Stimulated activated memory B cell treated with anti-CD40 and anti-IgM and Interleukin-4, amounts not matched to agents 10 μg/mL and 1 μg/mL and 100 μg/mL, for 72 hours (primary cell): ENCODE measurements around the gene DNAL1.
A peak's percentile ranks its signal among the peaks of the same experiment; 100 is the strongest.
"Not testable (repeated sequence)": the region's sequence is repeated elsewhere in the genome, so short reads cannot be mapped to it uniquely, and the experiment has no call there.

Experiments
- ATAC-seq: fragments of 150-1000 bp; cut with Tn5 transposase; 2 replicates; pipeline ENCODE4 v1.10.0; 2021
- H3K27ac Mint-ChIP-seq: one replicate; pipeline ENCODE4 v1.8.0; 2022; ENCODE audit warnings: mild to moderate bottlenecking, mixed read lengths
- H3K27me3 Mint-ChIP-seq: one replicate; pipeline ENCODE4 v1.8.0; 2022; ENCODE audit warnings: mixed read lengths
- H3K36me3 Mint-ChIP-seq: one replicate; pipeline ENCODE4 v1.8.0; 2022; ENCODE audit warnings: mixed read lengths
- H3K4me1 Mint-ChIP-seq: one replicate; pipeline ENCODE4 v1.8.0; 2022; ENCODE audit warnings: mixed read lengths
- H3K4me3 Mint-ChIP-seq: one replicate; pipeline ENCODE4 v1.8.0; 2022; ENCODE audit warnings: mild to moderate bottlenecking, moderate library complexity, mixed read lengths
- H3K9me3 Mint-ChIP-seq: one replicate; pipeline ENCODE4 v1.8.0; 2022; ENCODE audit warnings: mixed read lengths

The DNAL1 gene

GRCh38 chr14:73630009-73630780 is 14.6 kb upstream of the DNAL1 start:
- H3K4me3 Mint-ChIP-seq: no peak overlapping the region
- no peaks in the 10 kb centered on the region for H3K9me3 Mint-ChIP-seq
- H3K27ac Mint-ChIP-seq: no peak overlapping the region
- peaks cover 16% of the 10 kb centered on the region for H3K4me1 Mint-ChIP-seq
- H3K27me3 Mint-ChIP-seq: no peaks in the 10 kb centered on the region
- H3K36me3 Mint-ChIP-seq: no peaks in the 10 kb centered on the region
- no peak for ATAC-seq

DNA sequence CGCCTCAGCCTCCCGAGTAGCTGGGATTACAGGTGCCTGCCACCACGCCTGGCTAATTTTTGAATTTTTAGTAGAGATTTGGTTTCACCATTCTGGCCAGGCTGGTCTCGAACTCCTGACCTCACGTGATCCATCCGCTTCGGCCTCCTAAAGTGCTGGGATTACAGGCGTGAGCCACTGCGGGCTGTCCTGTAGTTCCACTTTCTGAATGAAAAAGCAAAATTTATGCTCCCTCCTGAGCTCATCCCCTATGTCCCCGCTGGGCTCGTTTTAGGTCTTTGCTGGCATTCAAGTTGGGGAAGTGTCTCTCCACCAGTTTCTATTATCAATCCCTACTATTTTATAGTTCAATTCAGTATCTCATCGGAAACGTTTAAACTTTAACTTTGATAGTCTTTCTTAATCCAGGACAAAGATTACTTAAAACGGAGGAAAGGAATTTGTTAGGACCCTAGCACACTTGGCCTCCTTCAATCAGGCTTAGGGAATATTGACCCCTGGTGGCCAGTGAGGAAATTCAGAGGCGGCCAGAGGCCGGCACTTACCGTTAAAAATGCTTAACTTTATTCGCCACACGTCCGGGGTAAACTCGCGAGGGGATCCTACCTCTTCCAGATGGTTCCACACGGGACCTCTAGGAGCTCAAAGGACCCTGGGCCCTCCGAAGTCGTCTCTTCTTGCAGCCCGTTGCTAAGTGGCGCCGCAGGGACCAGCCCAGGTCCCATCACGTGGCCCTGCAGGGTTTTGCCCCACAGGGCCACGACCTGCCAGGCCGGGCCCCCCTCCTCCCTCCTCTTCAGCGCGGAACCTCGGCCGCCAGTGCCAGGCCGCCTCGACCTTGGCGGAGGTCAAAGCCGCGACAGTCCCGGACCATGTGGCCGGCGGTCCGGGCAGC is 11.4 kb upstream of the DNAL1 start:
- Mint-ChIP-seq H3K36me3 (no peaks in the 10 kb centered on the region), H3K4me3 (peak overlapping the region; percentile 80), H3K4me1 (peaks cover 16% of the 10 kb centered on the region), H3K9me3 (no peaks in the 10 kb centered on the region), H3K27me3 (no peaks in the 10 kb centered on the region), H3K27ac (peak overlapping the region; percentile 86)
- ATAC-seq: peak; percentile 90

DNA sequence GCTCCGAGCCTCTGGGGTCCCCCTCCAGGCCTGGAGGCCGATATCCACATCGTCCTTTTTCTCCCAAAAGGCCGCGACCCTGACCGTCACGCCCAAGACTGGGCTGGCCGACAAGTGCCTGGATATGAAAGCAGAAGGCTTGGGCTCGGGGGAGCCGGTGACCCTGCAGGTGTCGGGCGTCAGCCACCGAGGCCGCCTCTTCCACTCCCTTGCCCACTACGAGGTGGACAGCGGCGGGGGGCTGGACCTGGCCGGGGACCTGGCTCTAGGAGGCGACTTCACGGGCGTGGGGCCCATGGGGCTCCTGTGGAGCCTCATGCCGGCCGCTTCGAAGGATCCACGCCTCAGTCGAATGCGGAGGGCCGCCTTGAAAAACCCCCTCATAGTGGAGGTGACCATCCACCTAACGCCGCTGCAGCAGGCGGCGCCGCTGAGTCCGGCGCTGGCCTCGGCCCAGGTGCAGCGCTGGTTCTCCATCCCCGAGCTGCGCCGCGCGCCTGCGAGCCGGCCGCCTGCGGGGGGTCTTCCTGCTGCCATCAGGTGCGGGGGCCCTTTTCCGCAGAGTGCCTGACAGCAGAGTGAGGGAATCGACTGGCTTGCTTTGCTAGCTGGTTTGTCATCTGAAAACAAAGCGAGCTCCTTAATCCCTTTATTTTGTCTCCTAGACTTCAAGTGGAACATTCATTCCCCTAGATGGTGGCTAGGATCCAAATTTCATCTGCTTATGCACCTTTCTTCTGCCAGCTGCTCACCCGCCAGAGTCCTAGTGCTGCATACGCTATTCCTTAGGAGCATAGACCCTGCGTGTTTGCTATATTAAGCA is 10.6 kb upstream of the DNAL1 start:
- Mint-ChIP-seq H3K9me3 (no peaks in the 10 kb centered on the region), H3K36me3 (no peaks in the 10 kb centered on the region), H3K27ac (peak overlapping the region; percentile 86), H3K27me3 (no peaks in the 10 kb centered on the region), H3K4me1 (peaks cover 16% of the 10 kb centered on the region), H3K4me3 (peak overlapping the region; percentile 80)
- ATAC-seq: peak; percentile 52

DNA sequence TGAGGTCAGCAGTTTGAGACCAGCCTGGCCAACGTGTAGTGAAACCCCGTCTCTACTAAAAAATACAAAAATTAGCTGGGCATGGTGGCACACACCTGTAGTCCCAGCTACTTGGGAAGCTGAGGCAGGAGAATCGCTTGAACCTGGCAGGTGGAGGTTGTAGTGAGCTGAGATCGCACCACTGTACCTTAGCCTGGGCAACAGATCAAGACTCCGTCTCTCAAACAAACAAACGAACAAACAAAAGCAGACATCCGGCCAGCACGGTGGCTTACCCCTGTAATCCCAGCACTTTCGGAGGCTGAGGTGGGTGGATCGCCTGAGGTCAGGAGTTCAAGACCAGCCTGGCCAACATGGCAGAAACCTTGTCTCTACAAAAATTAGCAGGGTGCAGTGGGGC is 8.4 kb upstream of the DNAL1 start:
- not testable (repeated sequence) for H3K9me3 Mint-ChIP-seq, ATAC-seq, H3K27me3 Mint-ChIP-seq, H3K4me3 Mint-ChIP-seq, H3K27ac Mint-ChIP-seq, H3K36me3 Mint-ChIP-seq
- H3K4me1 Mint-ChIP-seq: peaks cover 16% of the 10 kb centered on the region

GRCh38 chr14:73637830-73638229 is 7.0 kb upstream of the DNAL1 start:
- Mint-ChIP-seq H3K4me1 (peaks cover 16% of the 10 kb centered on the region), H3K27me3 (no peaks in the 10 kb centered on the region), H3K4me3 (no peak overlapping the region), H3K36me3 (no peaks in the 10 kb centered on the region), H3K27ac (no peak overlapping the region), H3K9me3 (no peaks in the 10 kb centered on the region)
- no peak for ATAC-seq

DNA sequence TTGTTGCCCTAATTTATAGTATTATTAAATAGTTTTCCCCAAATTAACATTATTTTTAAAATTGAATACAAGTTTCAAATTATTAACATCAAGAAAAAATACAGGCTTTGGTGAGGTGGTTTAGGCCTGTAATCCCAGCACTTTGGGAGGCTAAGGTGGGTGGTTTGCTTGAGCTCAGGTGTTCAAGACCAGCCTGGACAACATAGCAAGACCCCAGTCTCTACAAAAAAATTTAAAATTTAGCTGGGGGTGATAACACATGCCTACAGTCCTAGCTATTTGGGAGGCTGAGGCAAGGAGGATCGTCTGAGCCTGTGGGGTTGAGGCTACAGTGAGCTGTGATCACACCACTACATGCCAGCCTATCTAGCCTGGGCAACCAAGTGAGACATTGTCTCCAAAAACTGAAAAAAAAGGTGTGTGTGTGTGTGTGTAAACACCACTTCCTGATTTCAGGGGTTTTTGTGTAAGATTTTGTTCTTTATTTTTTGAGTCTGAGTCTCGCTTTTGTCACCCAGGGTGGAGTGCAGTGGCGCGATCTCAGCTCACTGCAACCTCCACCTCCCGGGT is 3.9 kb upstream of the DNAL1 start:
- peaks cover 16% of the 10 kb centered on the region for H3K4me1 Mint-ChIP-seq
- H3K27me3 Mint-ChIP-seq: no peaks in the 10 kb centered on the region
- ATAC-seq: no peak
- no peak overlapping the region for H3K4me3 Mint-ChIP-seq
- no peak overlapping the region for H3K27ac Mint-ChIP-seq
- H3K36me3 Mint-ChIP-seq: no peaks in the 10 kb centered on the region
- no peaks in the 10 kb centered on the region for H3K9me3 Mint-ChIP-seq

GRCh38 chr14:73645248-73645610 is 443 bp downstream of the DNAL1 start:
- H3K9me3 Mint-ChIP-seq: no peaks in the 10 kb centered on the region
- H3K4me3 Mint-ChIP-seq: peak overlapping the region; percentile 94
- no peak for ATAC-seq
- H3K27ac Mint-ChIP-seq: peak overlapping the region; percentile 82
- no peaks in the 10 kb centered on the region for H3K36me3 Mint-ChIP-seq
- no peaks in the 10 kb centered on the region for H3K27me3 Mint-ChIP-seq
- H3K4me1 Mint-ChIP-seq: peaks cover 16% of the 10 kb centered on the region

DNA sequence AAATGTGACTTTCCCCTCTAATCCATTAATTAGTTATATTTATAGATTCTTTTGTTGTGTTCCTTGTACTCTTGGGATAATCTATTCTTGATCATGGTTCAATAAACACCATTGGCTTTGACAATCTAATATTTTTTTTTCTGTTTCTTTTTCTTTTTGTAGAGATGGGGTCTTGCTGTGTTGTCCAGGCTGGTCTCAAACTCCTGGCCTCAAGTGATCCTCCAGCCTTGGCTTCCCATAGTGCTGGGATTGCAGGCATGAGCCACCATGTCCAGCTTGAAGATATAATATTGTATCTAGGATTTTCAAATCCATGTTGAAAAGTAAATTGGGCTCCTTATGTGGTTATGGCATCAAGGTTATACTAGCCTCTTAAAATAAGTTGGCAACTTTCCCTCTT is 6.2 kb downstream of the DNAL1 start:
- Mint-ChIP-seq H3K27ac (no peak overlapping the region), H3K4me3 (no peak overlapping the region), H3K27me3 (no peaks in the 10 kb centered on the region), H3K9me3 (no peaks in the 10 kb centered on the region), H3K36me3 (peaks cover 24% of the 10 kb centered on the region), H3K4me1 (no peaks in the 10 kb centered on the region)
- ATAC-seq: no peak

- no peaks in the 10 kb centered on the region for H3K27me3 Mint-ChIP-seq
- no peak overlapping the region for H3K27ac Mint-ChIP-seq
- H3K4me1 Mint-ChIP-seq: no peaks in the 10 kb centered on the region
- no peaks in the 10 kb centered on the region for H3K9me3 Mint-ChIP-seq
- peaks cover 31% of the 10 kb centered on the region for H3K36me3 Mint-ChIP-seq
- no peak overlapping the region for H3K4me3 Mint-ChIP-seq
- no peak for ATAC-seq
Measured at GRCh38 chr14:73655851-73656250, 11.1 kb downstream of the DNAL1 start.

GRCh38 chr14:73659202-73659601 is 14.4 kb downstream of the DNAL1 start:
- not testable (repeated sequence) for H3K27me3 Mint-ChIP-seq, H3K27ac Mint-ChIP-seq, H3K4me1 Mint-ChIP-seq, H3K4me3 Mint-ChIP-seq, ATAC-seq, H3K9me3 Mint-ChIP-seq
- H3K36me3 Mint-ChIP-seq: peaks cover 21% of the 10 kb centered on the region

- no peak for ATAC-seq
- Mint-ChIP-seq H3K4me1 (peaks cover 7% of the 10 kb centered on the region), H3K27me3 (no peaks in the 10 kb centered on the region), H3K4me3 (no peak overlapping the region), H3K36me3 (peaks cover 21% of the 10 kb centered on the region), H3K9me3 (no peaks in the 10 kb centered on the region), H3K27ac (no peak overlapping the region)
Measured at GRCh38 chr14:73660511-73660910, 15.7 kb downstream of the DNAL1 start.

- Mint-ChIP-seq H3K27ac (no peak overlapping the region), H3K36me3 (peaks cover 25% of the 10 kb centered on the region), H3K4me1 (peaks cover 7% of the 10 kb centered on the region), H3K4me3 (no peak overlapping the region), H3K9me3 (no peaks in the 10 kb centered on the region), H3K27me3 (no peaks in the 10 kb centered on the region)
- no peak for ATAC-seq
Measured at GRCh38 chr14:73661872-73662271, 17.1 kb downstream of the DNAL1 start.

- Mint-ChIP-seq H3K27ac (no peak overlapping the region), H3K9me3 (no peaks in the 10 kb centered on the region), H3K36me3 (peaks cover 27% of the 10 kb centered on the region), H3K4me1 (peaks cover 7% of the 10 kb centered on the region), H3K27me3 (no peaks in the 10 kb centered on the region), H3K4me3 (no peak overlapping the region)
- no peak for ATAC-seq
Measured at GRCh38 chr14:73662487-73662943, 17.7 kb downstream of the DNAL1 start.

DNA sequence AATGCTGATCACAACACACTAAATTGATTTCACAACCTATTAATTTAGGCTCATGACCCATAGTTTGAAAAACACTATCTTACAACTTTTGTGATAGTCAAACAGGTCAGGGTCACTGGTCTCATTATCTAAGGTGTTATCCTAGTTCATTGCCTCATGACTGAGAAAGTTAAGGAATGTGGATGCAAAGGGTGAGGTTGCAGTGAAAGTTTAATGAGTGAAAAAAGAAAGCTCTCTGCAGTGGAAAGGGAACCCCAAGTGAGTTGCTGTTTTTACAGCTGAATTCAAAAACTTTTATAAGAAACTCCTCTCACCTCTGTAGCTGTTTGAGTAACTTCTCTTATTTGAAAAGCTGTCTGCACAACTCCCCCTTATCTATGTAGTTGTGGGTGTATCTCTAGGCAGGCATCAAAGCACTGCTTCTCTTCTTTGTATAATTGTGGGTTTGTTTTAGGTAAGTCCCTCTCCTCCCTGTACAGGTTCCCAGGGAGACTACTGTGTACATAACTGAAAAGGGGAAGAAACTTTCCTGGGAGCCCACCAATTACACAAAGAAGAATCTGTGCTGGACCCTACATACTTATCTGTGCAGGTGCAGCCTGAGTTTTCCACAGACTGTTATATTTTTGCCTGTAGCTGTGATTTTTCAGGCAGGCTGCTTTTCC is 18.9 kb downstream of the DNAL1 start:
- H3K4me3 Mint-ChIP-seq: no peak overlapping the region
- H3K27ac Mint-ChIP-seq: no peak overlapping the region
- peaks cover 7% of the 10 kb centered on the region for H3K4me1 Mint-ChIP-seq
- no peaks in the 10 kb centered on the region for H3K27me3 Mint-ChIP-seq
- peaks cover 27% of the 10 kb centered on the region for H3K36me3 Mint-ChIP-seq
- H3K9me3 Mint-ChIP-seq: no peaks in the 10 kb centered on the region
- ATAC-seq: no peak
